GM21528 (cell line): ENCODE measurements around the gene CDK6.
A peak's percentile ranks its signal among the peaks of the same experiment; 100 is the strongest.

ENCODE experiments used
- ATAC-seq: cut with Tn5 transposase; IDR thresholded peaks from one replicate; pipeline ENCODE4 v1.9.1; 2021; ENCODE audit warnings: mild to moderate bottlenecking, moderate library complexity; ENCODE audit not compliant: unreplicated experiment, low FRiP score

Gene CDK6

DNA sequence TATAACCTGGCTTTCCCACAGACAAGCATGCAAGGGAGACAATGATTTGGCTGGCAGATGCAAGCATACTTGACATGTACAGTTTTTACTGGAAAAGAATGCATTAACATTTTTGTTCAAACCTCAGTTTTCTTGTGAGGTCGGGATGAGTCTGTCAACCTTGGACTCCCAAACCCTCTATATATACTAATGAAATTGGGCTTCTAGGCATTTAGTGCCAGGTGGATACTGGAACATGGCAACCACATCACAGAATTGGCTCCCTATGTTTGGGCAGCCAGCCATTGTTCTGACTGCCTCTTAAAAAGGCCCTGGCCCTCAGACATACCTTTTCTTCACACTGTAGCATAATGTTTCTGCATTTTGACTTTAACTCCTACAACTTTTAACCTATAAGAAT, 39.1 kb downstream of the CDK6 start:
- ATAC-seq = no peak

DNA sequence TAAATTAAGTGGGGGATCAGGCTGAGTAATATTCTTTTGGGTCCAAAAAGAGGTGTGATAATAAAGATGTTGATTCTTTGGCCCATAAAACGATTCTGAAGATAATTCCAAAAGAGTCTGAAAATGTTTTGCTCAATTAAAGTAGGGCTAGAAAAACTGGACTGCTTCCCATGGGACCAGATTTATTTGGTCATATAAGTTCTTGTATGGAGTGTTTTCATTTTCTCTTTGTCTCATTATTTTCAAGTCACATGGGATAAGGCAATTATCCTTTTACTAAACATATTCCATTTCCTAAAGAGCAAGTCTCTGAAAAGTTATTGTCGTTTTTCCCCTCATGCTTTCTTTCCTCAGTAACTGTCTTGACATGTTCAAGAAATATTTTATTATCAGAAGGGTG, 41.5 kb downstream of the CDK6 start:
- no peak for ATAC-seq

DNA sequence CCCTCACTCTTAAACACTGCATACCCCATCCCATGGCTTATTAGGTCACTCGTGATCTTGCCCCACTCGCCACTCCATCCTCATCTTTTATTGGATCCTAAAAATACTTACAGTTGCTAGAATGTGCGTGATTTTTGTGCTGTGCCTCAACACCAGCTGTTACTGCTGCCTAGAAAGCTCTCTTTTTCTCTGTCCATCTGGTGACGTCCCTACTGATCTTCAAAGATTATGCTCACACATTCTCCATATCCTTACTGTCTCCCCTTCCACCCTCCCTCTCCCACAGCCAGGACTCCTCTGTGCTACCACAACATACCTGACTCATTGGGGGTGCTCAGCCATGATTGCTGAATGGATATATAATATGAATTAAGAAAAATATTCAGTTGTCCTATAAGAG, 42.0 kb downstream of the CDK6 start:
- ATAC-seq = no peak

DNA sequence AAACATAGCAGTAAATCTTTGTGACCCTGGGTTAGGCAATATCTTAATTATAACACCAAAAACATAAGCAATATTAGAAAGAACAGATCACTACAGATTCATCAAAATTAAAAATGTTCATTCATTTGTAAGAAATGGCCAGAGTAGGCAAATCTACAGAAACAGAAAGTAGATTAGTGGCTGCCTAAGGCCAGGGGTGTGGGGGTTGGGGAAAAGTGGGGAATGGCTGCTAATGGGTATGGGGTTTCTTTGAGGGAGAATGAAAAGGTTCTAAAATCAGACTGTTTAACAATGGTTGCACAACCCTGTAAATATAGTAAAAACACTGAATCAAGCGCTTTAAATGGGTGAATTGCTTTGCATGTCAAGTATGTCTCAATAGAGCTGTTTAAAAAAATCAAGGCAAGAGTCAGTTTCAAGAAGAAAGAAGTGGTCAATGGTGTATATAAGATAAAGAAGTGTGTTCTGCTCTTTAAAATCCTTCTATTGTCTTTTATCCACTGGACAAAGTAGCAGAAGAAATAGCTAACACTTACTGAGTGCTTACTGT, 42.6 kb downstream of the CDK6 start:
- ATAC-seq = no peak

DNA sequence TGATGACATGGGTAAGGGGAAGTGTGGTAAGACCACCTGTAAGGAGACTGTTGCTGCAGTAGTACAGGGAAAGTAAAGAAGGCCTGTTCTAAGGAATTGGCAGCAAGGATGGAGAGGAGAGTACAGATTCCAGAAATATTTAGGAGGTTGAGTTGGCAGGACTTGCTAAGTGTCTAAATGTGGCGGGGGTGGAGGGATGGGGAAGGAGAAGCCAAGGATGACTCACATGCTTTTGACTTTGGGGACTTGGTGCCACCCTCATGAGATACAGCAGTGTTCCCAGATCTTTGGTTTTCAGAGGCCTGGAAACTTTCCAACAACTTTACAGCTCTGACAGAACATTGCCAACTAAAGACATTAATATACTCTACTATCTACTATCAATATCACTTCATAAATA, 45.4 kb downstream of the CDK6 start:
- ATAC-seq = no peak

DNA sequence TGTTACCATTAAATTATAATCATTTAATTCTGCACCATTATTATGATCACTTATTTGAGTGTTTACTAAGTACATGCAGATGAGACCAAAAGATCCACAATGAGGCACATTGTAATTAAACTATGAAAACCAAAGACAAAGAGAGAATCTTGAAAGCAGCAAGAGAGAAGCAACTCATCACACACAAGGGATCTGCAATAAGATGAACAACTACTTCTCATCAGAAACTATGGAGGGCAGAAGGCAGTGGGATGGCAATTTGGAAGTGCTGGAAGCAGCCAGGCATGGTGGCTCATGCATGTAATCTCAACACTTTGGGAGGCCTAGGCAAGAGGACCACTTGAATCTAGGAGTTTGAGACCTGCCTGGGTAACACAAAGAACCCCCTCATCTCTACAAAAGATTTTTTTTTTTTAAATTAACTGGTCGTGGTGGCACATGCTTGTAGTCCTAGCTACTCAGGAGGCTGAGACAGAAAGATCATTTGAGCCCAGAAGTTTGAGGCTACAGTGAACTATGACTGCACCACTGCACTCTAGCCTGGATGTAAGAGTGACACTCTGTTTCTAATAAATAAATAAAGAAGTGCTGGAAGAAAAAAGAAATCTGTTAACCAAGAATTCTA, 47.7 kb downstream of the CDK6 start:
- ATAC-seq = no peak

DNA sequence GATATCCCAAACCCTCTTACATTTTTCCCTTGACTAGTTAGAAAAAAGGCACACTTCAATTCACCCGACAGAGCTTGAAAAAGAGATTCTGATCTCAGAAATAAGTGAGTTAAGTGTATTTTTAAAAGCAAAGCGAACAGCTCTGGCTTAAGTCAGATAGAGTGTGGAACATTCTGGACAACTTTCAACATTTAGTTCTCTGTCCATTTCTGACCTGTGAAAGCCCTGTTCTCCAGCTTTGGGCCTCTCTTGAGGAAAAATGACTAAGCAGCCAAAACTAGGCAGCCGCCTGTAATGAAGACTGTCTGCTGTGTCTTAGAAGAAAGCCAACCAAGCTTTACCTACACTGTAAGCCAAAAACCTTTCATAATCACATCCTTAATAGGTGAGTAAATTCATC, 50.5 kb downstream of the CDK6 start:
- no peak for ATAC-seq

DNA sequence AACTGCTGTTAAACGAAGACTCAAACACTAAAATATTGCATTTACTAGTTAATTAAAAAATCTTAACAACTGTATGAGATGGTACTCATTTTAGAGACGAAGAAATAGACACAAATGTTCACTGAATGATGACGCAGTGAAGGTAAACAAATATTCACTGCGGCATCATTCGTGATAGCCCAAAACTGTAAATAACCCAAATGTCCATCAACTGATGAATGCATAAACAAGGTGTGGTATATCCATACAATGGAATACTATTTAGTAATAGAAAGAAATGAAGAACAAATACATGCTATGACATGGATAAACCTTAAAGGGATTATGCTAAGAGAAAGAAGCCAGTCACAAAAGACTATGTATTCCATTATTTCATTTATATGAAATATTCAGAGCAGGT, 51.4 kb downstream of the CDK6 start:
- no peak for ATAC-seq

DNA sequence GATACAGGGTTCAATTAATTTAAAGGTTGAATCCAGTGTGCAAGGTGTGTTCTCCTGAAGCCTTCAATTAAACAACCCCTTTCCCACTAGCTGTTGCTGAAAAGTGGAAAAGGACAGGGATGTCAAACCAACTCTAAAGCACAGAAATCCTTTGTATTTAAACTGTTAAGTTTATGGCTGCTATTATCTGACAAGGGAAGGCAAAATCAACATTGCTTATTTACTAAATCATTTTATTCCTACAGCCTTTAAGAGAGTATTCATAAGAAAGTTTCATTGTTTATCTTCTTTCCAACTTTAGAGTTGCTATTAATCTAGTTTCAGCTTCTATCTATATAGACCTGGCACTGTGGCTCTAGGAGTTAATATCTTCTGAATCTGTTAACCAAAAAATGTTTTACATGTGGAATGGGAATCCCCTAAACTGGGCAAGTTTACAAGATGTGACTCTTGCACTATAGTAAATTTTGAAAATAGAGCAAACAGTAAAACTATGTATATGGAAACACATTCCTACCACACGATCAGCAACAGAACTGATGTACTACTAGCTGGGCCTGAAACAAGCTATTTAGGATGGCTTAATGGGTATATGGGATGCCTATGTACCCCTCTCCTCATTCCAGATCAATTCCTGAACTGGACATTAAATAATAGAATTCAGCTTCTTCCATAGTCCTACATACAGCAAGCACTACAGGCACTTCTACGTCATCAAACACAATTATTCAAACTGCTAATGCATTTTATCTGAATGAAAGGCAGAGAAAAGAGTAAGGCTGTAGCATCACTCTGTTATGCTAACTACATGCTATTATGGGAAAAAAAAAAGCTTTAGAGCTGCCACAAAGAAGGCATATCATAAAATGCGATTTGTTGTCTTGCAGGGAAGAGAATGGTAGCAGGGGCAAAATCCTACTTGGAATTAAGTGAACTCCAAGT, 52.8 kb downstream of the CDK6 start:
- ATAC-seq = no peak

DNA sequence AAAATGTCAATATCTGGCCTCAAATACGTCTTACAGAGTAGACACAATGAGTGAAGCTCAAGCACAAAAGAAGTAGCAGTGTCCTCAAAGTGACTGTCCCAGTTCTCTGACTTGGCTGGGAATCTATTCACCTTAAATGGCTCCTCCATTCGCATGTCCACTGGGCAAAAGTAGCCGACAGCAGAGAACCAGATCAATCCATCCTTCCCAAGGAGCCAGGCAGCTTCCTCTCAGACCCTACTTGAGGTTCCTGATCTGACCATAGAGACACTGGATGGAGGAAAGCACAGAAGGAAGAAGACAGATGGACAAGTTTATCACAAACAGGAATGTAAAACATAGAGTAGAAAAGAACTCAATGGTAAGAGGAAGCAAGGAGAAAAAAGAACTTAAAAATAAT, 53.5 kb downstream of the CDK6 start:
- no peak for ATAC-seq

DNA sequence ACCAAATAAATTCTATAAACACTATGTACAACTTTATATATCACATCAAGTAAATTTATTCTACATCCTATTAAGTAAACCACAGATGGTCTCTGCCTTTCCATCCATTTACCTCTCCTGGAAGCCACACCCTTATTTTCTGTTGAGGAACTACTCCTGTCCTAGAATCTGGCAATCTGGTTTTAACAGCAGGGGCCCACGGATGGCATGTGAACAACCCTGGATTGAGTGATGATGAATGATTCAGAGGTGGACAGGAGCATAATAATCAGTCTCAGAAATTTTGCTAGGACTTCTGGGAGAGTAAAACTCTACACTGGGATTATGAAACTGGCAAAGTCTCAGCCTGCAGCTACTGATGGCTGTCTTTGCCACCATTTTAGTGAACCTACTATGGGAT, 54.1 kb downstream of the CDK6 start:
- ATAC-seq = no peak

DNA sequence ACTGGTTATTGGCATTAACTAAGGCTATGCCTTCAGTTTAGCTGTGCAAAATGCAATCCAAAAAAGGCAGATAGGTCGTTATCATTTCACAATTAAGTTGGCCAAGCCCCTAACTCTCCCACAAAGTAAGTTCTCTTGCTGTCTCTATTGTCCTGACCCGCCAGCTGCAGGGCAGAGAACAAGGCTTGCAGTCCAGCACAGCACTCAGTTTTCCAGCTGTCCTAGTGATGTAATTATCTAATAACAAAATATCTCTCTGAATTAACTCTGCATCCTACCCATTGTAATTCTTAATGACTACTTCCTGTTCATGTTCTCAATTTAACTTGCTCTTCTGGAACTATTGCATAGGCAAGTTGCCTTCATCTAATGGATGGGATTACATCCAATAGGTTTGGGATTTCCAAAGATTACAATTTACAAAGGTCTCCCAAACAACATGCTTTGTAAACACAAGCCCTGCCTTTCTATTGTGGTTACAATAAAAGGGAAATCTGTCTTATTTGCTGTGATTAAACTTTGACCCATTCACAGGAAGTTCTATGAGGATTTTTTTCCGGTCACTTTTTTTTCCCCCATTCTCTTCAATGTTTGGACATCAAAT, 55.2 kb downstream of the CDK6 start:
- ATAC-seq = no peak

DNA sequence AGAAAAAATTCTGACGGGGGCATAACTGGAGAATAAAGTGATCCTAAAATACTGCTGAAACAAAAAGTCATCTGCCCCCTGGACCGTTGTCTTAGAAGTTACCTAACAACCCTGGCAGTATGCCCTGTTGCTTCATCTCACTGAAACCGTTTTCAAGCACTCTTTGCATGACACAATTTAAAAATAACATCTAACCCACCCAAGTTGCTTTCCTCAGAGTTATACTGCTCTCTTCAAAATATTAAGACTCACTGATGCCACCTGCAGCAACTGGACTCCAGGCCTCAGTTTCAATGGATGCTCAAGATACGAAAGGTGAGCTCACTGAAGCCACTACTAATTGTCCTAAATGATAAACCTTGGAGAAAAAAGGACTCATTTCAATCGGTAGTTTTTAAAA, 57.4 kb downstream of the CDK6 start:
- ATAC-seq = peak; percentile 83

DNA sequence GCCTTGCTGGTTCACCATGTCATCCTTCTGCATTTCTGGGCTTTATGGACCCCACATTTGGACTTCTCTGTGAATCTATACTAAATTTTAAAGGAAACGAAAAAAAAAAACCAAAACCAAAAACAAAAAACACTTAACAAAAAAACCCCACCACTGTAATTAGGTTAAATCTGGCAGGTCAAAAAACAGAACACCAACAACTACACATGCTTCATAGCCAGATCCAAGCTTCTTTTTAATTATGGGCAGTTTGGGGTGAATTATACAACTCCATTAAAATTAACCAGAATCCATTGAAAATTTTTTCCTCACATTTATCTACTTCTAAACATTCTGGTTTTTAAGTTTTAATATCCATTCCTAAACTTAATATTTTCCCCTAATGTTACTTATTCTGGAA, 58.4 kb downstream of the CDK6 start:
- ATAC-seq = no peak

DNA sequence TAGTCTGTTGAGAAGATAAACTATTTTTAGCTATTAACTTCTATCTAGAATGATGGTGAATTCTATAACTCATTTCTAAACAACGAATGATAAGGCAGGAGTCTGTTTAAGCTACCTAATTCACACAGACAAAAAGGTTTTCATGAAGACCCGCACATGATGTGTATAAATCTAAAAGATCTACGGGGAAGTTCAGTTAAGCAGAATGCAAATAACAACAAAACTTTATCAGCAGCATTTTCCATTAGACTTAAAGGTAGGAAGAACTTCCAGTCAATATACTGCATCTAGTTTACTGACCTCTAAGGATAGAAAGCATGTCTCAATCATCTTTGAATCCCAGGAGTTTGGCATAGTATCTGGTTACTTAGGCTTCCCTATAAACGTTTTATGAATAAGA, 62.6 kb downstream of the CDK6 start:
- ATAC-seq = no peak

DNA sequence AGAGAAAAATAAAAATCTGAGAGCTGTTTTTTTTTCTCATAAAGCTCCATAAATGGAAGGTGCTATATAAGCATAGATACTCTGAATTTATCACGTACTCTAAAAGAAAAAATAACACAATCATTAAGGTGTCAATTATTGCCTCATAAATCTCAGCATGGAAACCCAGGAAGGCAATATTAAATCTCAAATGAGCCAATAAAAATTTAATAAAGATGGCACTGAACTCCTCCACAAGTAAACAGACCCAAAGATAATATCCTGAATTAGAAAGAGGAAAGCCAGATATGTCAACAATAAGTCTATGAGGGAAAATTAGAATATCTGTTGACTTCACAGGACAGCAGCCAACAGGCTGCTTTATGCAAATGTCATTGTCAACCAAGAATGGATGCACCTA, 66.5 kb downstream of the CDK6 start:
- ATAC-seq = no peak

DNA sequence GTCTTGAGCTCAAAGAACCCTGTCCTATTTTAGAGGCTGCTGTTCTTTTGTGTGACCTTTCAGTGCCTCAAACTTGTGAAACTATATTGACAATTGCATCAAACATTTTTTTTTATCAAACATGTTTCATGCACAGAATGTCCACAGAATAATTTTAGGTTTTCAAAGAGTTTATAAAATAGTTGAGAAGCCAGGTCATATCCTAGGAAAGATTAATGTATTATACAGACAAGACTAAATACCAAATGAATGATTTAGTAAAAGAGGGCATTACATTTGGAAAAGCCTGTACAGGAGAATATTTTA, 67.0 kb downstream of the CDK6 start:
- no peak for ATAC-seq

DNA sequence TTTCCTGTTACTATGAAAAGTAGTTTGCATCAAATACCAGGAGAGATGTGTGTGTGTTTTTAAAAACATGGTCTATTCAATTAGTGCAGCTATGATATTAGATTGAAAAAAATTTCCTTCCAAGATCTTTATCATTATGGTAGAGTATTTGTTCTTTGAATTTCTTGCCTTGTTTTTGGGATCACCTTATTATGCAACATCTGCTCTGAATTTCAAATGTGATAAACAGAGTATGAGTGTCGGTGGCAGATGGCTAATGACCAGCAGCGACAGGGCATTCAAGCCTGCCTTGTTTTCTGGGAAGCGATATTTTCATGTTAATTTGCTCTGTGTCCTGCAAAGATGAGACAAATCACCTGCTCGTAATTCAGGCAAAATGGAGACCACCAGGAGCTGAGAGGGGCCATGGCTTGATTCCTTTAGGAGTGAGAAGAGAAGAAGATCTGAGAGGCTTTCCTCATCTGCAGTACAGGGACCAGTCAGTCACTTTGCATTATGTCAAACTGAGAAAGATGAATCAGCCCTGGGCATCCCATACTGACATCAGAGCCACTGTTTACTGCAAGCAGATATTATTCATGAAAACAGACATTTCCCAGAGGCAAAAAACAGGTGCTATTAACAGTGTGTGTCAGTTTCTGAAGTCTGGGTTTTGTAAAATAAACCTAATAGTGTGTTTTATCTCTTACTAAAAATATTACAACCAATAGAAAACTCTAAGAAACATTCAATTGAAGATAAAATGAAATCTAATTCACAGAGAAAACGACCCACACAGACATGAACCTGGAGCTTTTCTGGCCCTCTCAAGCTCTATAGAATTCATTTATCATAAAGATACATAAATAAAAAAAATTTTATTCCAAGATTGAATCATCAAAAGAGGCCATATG, 67.6 kb downstream of the CDK6 start:
- ATAC-seq = peak; percentile 73

DNA sequence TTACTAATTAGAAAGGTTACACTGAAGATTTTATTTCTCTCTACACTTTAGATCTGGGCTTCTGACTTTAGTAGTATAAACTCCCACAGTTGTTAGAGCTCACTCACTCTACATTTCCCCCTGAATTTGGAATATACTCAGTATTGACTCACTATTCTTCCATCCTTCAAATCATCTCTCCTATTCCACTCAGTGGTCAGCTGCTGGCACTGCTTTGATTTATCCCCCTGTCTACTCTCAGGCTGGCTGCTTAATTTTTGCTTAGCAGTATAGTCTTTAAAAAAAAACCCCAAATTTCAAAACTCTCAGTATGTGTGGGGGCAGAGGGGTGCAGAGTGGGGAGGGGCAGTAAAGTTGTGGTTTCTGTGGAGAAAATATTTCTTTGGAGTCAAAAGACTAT, 68.9 kb downstream of the CDK6 start:
- no peak for ATAC-seq

DNA sequence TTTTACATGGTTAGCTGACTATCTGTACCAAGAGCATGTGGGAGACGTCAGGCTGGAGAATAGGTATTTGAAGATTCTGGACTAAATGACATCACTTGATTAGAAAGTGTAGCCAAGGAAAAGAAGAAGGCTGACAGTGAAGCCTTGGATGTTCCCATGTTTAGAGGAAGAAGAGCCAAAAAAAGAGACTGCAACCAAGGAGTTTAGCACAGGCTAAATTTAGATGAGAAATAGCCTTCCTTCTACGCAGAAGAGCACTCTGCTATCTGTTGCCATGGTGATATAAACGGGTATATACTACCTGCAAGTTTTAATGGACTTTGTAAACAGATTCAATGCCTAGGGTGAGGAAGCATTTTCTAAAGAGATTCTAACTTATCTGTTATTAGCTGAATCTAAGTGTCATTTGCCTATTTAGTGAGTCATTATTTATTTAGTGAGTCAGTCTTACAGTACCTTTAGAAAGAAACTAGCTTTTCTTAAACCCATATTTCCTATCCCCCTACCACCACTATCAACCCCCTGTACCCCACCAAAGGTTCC, 69.8 kb downstream of the CDK6 start:
- ATAC-seq = no peak
